ENCODE results near the gene TSEN2. TPM values are rescaled to one million over a fixed set of nuclear protein-coding genes. Genes with fewer than 3 reads are reported as not detected.
A peak's percentile ranks its signal among the peaks of the same experiment; 100 is the strongest.

TSEN2 gene
- total RNA-seq (ENCODE audit: unreplicated experiment) = 18.6 TPM
- long read RNA-seq, partial matches to known transcripts = 3 of 8 reads
- long read RNA-seq, other reads (novel, unspliced or antisense) = 5 of 8 reads

DNA sequence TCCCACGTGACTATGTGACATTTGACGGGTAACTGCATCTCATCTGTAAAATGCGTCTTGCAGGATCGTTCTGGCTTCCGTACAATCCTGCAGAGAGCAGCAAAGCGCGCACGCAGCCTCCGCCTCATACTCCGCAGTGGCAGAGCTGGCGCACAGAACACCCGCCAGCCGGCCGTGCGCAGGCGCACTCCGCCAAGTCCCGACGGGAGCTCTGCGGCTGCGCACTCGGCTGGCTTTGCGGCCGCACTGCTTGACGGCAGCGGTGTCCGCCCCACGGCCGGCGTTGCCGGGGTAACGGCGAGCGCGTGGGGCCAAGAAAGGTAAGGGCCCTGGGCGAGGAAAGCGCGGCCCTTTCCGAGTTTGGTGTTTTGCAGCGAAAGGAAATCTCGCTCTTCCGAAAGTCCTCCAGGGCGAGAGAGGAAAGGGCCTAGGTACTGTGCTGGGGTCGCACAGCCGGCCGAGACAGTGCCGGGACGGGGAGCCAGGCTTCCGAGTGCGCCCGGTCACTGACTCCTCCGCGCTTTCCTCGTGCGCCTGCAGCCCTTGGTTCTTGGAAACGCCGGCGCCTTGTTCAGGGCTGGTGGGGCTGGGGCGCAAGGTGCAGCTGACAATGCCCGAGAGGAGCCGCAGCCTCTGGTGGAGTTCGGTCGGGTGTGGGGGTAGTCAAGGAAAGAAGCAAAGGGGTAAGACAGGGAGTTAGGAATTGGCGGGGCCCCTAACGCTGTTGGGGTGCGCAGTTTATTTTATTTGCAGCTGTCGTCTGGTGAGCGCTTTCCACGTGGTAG, at the start of gene TSEN2:
TSEN2 (plus strand) TSS at position 283 of the 785 bp plus-strand sequence. CDS start 5,321 bp downstream, outside the sequence.
- TF ChIP-seq, protein P1, sequence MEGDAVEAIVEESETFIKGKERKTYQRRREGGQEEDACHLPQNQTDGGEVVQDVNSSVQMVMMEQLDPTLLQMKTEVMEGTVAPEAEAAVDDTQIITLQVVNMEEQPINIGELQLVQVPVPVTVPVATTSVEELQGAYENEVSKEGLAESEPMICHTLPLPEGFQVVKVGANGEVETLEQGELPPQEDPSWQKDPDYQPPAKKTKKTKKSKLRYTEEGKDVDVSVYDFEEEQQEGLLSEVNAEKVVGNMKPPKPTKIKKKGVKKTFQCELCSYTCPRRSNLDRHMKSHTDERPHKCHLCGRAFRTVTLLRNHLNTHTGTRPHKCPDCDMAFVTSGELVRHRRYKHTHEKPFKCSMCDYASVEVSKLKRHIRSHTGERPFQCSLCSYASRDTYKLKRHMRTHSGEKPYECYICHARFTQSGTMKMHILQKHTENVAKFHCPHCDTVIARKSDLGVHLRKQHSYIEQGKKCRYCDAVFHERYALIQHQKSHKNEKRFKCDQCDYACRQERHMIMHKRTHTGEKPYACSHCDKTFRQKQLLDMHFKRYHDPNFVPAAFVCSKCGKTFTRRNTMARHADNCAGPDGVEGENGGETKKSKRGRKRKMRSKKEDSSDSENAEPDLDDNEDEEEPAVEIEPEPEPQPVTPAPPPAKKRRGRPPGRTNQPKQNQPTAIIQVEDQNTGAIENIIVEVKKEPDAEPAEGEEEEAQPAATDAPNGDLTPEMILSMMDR (IDR thresholded peaks at IDR 0.05; ENCODE audit: partially characterized antibody, unreplicated experiment) = no peak
- Mint-ChIP-seq H3K36me3 (ENCODE audit: unreplicated experiment) (no peaks in the 10 kb centered on the region), H3K27me3 (ENCODE audit: unreplicated experiment) (no peaks in the 10 kb centered on the region), H3K27ac (ENCODE audit: unreplicated experiment) (peak within 1 kb of the TSS; percentile 96), H3K9me3 (ENCODE audit: unreplicated experiment) (peaks cover 6% of the 10 kb centered on the region), H3K4me1 (ENCODE audit: low read depth, unreplicated experiment) (peaks cover 19% of the 10 kb centered on the region), H3K4me3 (ENCODE audit: unreplicated experiment) (peak within 1 kb of the TSS; percentile 99)
- DNase-seq = peak; percentile 96

DNA sequence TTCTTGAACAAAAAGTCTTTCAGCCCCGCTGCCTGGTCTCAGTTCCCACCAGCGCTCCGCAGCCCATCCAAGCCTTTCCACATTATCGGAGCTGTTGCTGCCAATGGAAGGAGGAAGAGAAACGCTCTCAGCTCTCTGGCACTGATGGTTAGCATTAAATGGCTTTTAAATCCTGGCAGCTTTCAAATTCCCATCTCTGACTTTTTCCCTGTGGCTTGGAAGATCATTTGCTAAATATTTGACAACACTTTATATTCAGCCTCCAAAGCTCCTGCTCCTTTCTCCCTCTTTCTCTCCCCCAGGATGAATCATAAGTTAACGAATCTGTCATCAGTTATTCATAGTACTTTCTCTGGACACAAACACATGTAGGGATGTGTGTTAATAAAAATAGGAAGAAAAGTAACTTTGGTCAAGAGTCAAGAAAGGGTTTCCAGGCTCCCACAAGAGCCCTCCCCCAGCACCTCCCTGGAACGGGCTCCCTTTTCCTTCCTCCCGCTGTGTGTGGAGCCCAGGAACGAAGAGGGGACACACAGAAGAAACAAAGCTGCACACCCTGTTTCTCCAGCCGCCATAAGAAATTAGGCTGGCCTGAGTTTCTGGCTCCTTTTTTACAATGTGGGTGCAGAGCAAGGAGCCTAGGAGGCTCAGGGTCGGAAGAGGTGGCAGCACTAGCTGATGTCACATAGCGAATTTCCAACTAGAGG, 47.6 kb upstream of the TSEN2 start:
- no peak for DNase-seq
- Mint-ChIP-seq H3K27ac (ENCODE audit: unreplicated experiment) (no peak overlapping the region), H3K36me3 (ENCODE audit: unreplicated experiment) (peaks cover 5% of the 10 kb centered on the region), H3K9me3 (ENCODE audit: unreplicated experiment) (no peaks in the 10 kb centered on the region), H3K4me1 (ENCODE audit: low read depth, unreplicated experiment) (peaks cover 12% of the 10 kb centered on the region), H3K27me3 (ENCODE audit: unreplicated experiment) (no peaks in the 10 kb centered on the region), H3K4me3 (ENCODE audit: unreplicated experiment) (no peak overlapping the region)
- TF ChIP-seq, protein P1 (IDR thresholded peaks at IDR 0.05; ENCODE audit: partially characterized antibody, unreplicated experiment) = no peak

DNA sequence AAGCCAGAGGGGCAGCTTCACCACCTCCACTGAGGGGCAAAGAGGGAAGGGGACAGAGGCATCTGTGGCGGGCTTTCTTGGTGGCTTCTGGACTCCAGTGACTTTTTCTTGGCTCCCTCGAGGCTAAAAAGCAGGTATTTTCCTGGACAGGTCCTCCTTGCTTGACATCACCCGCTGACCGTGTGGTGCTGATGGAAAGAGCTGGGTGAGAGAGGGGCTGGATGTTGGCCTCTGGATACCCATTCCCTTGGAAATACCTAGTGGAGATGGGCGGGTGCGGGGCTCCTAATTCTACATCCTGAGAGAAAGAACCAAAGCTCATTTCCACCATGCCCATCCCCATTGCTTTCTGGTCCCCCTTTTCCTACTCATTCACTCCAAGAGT, 47.1 kb upstream of the TSEN2 start:
- H3K9me3 Mint-ChIP-seq (ENCODE audit: unreplicated experiment) = no peaks in the 10 kb centered on the region
- DNase-seq = no peak
- H3K27ac Mint-ChIP-seq (ENCODE audit: unreplicated experiment) = no peak overlapping the region
- H3K27me3 Mint-ChIP-seq (ENCODE audit: unreplicated experiment) = no peaks in the 10 kb centered on the region
- TF ChIP-seq, protein P1 (IDR thresholded peaks at IDR 0.05; ENCODE audit: partially characterized antibody, unreplicated experiment) = no peak
- no peak overlapping the region for H3K4me3 Mint-ChIP-seq (ENCODE audit: unreplicated experiment)
- peaks cover 5% of the 10 kb centered on the region for H3K36me3 Mint-ChIP-seq (ENCODE audit: unreplicated experiment)
- H3K4me1 Mint-ChIP-seq (ENCODE audit: low read depth, unreplicated experiment) = peaks cover 12% of the 10 kb centered on the region

DNA sequence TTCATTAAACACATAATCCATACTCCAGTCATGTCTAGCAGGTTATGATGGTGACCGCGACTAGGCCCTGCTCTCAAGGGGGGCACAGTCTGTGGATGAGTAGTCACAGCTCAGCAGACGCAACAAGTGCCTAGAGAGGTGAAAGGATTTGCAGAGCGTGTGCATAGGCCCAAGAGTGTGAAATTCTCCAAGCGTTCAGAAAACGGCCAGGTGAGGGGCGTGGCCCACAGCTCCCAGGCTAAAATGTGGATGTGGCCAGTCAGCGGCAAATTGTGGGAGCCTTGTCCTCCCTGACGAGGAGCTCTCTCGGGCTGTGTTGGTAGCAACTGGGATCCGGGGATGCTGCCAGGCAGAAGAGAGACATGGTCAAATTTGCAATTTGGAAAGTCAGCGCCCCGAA, 46.4 kb upstream of the TSEN2 start:
- TF ChIP-seq, protein P1 (IDR thresholded peaks at IDR 0.05; ENCODE audit: partially characterized antibody, unreplicated experiment) = no peak
- DNase-seq = no peak
- peaks cover 5% of the 10 kb centered on the region for H3K36me3 Mint-ChIP-seq (ENCODE audit: unreplicated experiment)
- no peak overlapping the region for H3K4me3 Mint-ChIP-seq (ENCODE audit: unreplicated experiment)
- no peaks in the 10 kb centered on the region for H3K9me3 Mint-ChIP-seq (ENCODE audit: unreplicated experiment)
- no peaks in the 10 kb centered on the region for H3K27me3 Mint-ChIP-seq (ENCODE audit: unreplicated experiment)
- H3K27ac Mint-ChIP-seq (ENCODE audit: unreplicated experiment) = no peak overlapping the region
- peaks cover 12% of the 10 kb centered on the region for H3K4me1 Mint-ChIP-seq (ENCODE audit: low read depth, unreplicated experiment)

DNA sequence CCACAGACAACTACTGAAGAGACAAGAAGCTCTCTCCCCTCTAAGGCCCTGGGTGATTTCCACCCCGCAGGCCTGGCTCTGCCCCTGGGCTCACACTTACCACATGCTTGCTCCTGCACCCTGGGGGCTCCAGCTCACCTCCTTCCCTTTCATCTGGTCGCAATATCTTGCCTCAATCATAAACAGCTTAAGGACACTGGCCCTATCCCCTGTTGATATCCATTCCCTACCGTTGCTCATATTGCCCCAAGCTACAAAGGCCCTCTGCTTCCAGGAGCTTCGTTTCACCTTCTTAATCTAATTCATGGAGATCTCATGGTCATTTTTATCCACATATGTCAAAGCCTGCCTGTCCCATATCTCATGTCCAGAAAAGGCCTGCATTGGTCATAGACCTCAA, 46.0 kb upstream of the TSEN2 start:
- Mint-ChIP-seq H3K36me3 (ENCODE audit: unreplicated experiment) (peaks cover 5% of the 10 kb centered on the region), H3K27me3 (ENCODE audit: unreplicated experiment) (no peaks in the 10 kb centered on the region), H3K27ac (ENCODE audit: unreplicated experiment) (peak overlapping the region; percentile 24), H3K4me3 (ENCODE audit: unreplicated experiment) (no peak overlapping the region), H3K9me3 (ENCODE audit: unreplicated experiment) (no peaks in the 10 kb centered on the region), H3K4me1 (ENCODE audit: low read depth, unreplicated experiment) (peaks cover 14% of the 10 kb centered on the region)
- TF ChIP-seq, protein P1 (IDR thresholded peaks at IDR 0.05; ENCODE audit: partially characterized antibody, unreplicated experiment) = no peak
- no peak for DNase-seq
